HG03521 (cell line): ENCODE data around the gene MAP1LC3B2.

Experiments
- ATAC-seq: cut with Tn5 transposase; IDR thresholded peaks from one replicate; pipeline ENCODE4 v1.9.1; 2021; ENCODE audit warnings: mild to moderate bottlenecking, moderate library complexity; ENCODE audit not compliant: unreplicated experiment

Gene MAP1LC3B2

GRCh38 chr12:116610971-116611541 lies 51.9 kb downstream of the MAP1LC3B2 start:
- ATAC-seq, result no peak

GRCh38 chr12:116612436-116612835 lies 53.3 kb downstream of the MAP1LC3B2 start:
- no peak for ATAC-seq

- ATAC-seq, result no peak
Measured at GRCh38 chr12:116613256-116613655, 54.1 kb downstream of the MAP1LC3B2 start.

GRCh38 chr12:116614194-116614915 lies 55.2 kb downstream of the MAP1LC3B2 start:
- no peak for ATAC-seq

- no peak for ATAC-seq
Measured at GRCh38 chr12:116615141-116615861, 56.1 kb downstream of the MAP1LC3B2 start.

- ATAC-seq, result no peak
Measured at GRCh38 chr12:116616536-116617248, 57.5 kb downstream of the MAP1LC3B2 start.

- no peak for ATAC-seq
Measured at GRCh38 chr12:116619246-116619645, 60.1 kb downstream of the MAP1LC3B2 start.

GRCh38 chr12:116620124-116620491 lies 60.9 kb downstream of the MAP1LC3B2 start:
- no peak for ATAC-seq

GRCh38 chr12:116620492-116621191 lies 61.5 kb downstream of the MAP1LC3B2 start:
- ATAC-seq, result no peak

GRCh38 chr12:116621194-116621593 lies 62.0 kb downstream of the MAP1LC3B2 start:
- no peak for ATAC-seq

GRCh38 chr12:116624516-116624915 lies 65.3 kb downstream of the MAP1LC3B2 start:
- no peak for ATAC-seq

- no peak for ATAC-seq
Measured at GRCh38 chr12:116626153-116626552, 67.0 kb downstream of the MAP1LC3B2 start.
